HFFc6 (cell line): ENCODE data around the gene PROX2. TPM values are rescaled to one million over a fixed set of nuclear protein-coding genes. Genes with fewer than 3 reads are reported as not detected.

Source experiments
- DNase-seq: peaks from one replicate; pipeline ENCODE4 v3.0.0-alpha.2; 2018
- H3K27ac Mint-ChIP-seq: 2 replicates; pipeline ENCODE4 v1.8.0; 2020; ENCODE audit warnings: mild to moderate bottlenecking, mixed read lengths
- H3K27me3 Mint-ChIP-seq: 2 replicates; pipeline ENCODE4 v1.8.0; 2021; ENCODE audit warnings: mild to moderate bottlenecking, moderate library complexity, mixed read lengths; ENCODE audit not compliant: insufficient read depth
- H3K36me3 Mint-ChIP-seq: 2 replicates; pipeline ENCODE4 v1.8.0; 2021; ENCODE audit warnings: low read depth, mixed read lengths
- H3K4me1 Mint-ChIP-seq: 2 replicates; pipeline ENCODE4 v1.8.0; 2020; ENCODE audit warnings: low read depth, mixed read lengths
- H3K4me3 Mint-ChIP-seq: 2 replicates; pipeline ENCODE4 v1.8.0; 2020; ENCODE audit warnings: mild to moderate bottlenecking, moderate library complexity, mixed read lengths
- H3K9me3 Mint-ChIP-seq: 2 replicates; pipeline ENCODE4 v1.8.0; 2020; ENCODE audit warnings: mild to moderate bottlenecking, mixed read lengths
- CTCF ChIP-seq: fragments of 200-600 bp; sonication (generic); IDR thresholded peaks from 2 replicates; pipeline ENCODE4 v1.5.0; 2021; ENCODE audit warnings: antibody characterized with exemption, mild to moderate bottlenecking
- total RNA-seq, 6 experiments: library from RNA; stranded (reverse); fragmentation: NEBNext Ultra II Directional; extraction: Animal tissue kit (Norgen Biotek cat#: 25700); gene quantifications; 2 replicates in 1 of 6; 3 replicates in 5 of 6; pipeline ENCODE4 v1.2.3, GENCODE V29; 2021

Gene PROX2
- total RNA-seq, 6 experiments from 2014 or later, result not detected

GRCh38 chr14:74836251-74836960 is 39.5 kb downstream of the PROX2 start:
- peak overlapping the region; percentile 4; the same call in 1 of the 2 replicates for H3K27ac Mint-ChIP-seq
- no peaks in the 10 kb centered on the region; the same call in 1 of the 2 replicates for H3K27me3 Mint-ChIP-seq
- peaks cover 41% of the 10 kb centered on the region for H3K4me1 Mint-ChIP-seq

GRCh38 chr14:74835645-74836250 is 40.2 kb downstream of the PROX2 start:
- peaks cover 20% of the 10 kb centered on the region for H3K36me3 Mint-ChIP-seq

More at GRCh38 chr14:74836251-74836960, 39.5 kb downstream of the PROX2 start:
- peaks cover 20% of the 10 kb centered on the region for H3K36me3 Mint-ChIP-seq
- DNase-seq, result no peak
- no peak for TF ChIP-seq CTCF
- H3K9me3 Mint-ChIP-seq, result no peaks in the 10 kb centered on the region
- H3K4me3 Mint-ChIP-seq, result no peak overlapping the region

GRCh38 chr14:74834692-74835392 is 41.1 kb downstream of the PROX2 start:
- Mint-ChIP-seq H3K27me3 (no peaks in the 10 kb centered on the region; the same call in 1 of the 2 replicates), H3K36me3 (peaks cover 28% of the 10 kb centered on the region), H3K4me3 (peak overlapping the region; percentile 1; the same call in 1 of the 2 replicates), H3K9me3 (no peaks in the 10 kb centered on the region), H3K27ac (peak overlapping the region; percentile 40; the same call in 1 of the 2 replicates), H3K4me1 (peaks cover 41% of the 10 kb centered on the region)
- no peak for TF ChIP-seq CTCF
- DNase-seq, result no peak

More at GRCh38 chr14:74835645-74836250, 40.2 kb downstream of the PROX2 start:
- Mint-ChIP-seq H3K9me3 (no peaks in the 10 kb centered on the region), H3K4me3 (no peak overlapping the region), H3K4me1 (peaks cover 41% of the 10 kb centered on the region), H3K27ac (no peak overlapping the region), H3K27me3 (no peaks in the 10 kb centered on the region; the same call in 1 of the 2 replicates)
- TF ChIP-seq CTCF, result no peak
- DNase-seq, result no peak

GRCh38 chr14:74832849-74833248 is 43.1 kb downstream of the PROX2 start:
- TF ChIP-seq CTCF, result no peak
- DNase-seq, result no peak
- H3K9me3 Mint-ChIP-seq, result no peaks in the 10 kb centered on the region
- peaks cover 3% of the 10 kb centered on the region for H3K27me3 Mint-ChIP-seq
- peaks cover 40% of the 10 kb centered on the region for H3K36me3 Mint-ChIP-seq
- no peak overlapping the region for H3K27ac Mint-ChIP-seq
- H3K4me3 Mint-ChIP-seq, result no peak overlapping the region
- H3K4me1 Mint-ChIP-seq, result peaks cover 45% of the 10 kb centered on the region

- Mint-ChIP-seq H3K27ac (no peak overlapping the region; the same call in 1 of the 2 replicates), H3K36me3 (peaks cover 36% of the 10 kb centered on the region), H3K9me3 (no peaks in the 10 kb centered on the region), H3K4me1 (peaks cover 21% of the 10 kb centered on the region), H3K27me3 (peaks cover 3% of the 10 kb centered on the region), H3K4me3 (no peak overlapping the region)
- no peak for TF ChIP-seq CTCF
- no peak for DNase-seq
Observed at GRCh38 chr14:74829251-74829650, 46.7 kb downstream of the PROX2 start.
